HEK293 (cell line): ENCODE measurements around the gene PCDHA10.

Experiments used
- CTCF ChIA-PET: fragments of 350-600 bp; formaldehyde crosslinking; extraction: SDS; loops from one replicate; lab custom pipeline; 2021; ENCODE audit warnings: antibody characterized with exemption; lab: Yijun Ruan, JAX
- POLR2A ChIA-PET: fragments of 300-600 bp; formaldehyde crosslinking; extraction: SDS; loops from one replicate; lab custom pipeline; 2020; ENCODE audit warnings: antibody characterized with exemption, inconsistent platforms; lab: Yijun Ruan, JAX
- H3K27ac ChIP-seq: fragments of 200-500 bp; sonication (Bioruptor generic); 2 replicates; pipeline ENCODE4 v1.5.1; 2014; ENCODE audit warnings: low read depth, low read length, control low read depth, inconsistent platforms; ENCODE audit errors: extremely low read depth
- H3K36me3 ChIP-seq, 2 experiments: fragments of 200-500 bp in 1 of 2; sonication (Bioruptor generic) in 1 of 2; 1 replicate in 1 of 2; 2 replicates in 1 of 2; pipeline ENCODE4 v1.5.1; 2014 to 2017; ENCODE audit warnings: inconsistent platforms in 2 of 2, low read length in 2 of 2; ENCODE audit not compliant: control insufficient read depth in 2 of 2, insufficient read depth in 1 of 2
- H3K4me1 ChIP-seq: fragments of 200-500 bp; sonication (Bioruptor generic); 2 replicates; pipeline ENCODE4 v1.5.1; 2014; ENCODE audit warnings: mild to moderate bottlenecking, low read length, inconsistent platforms; ENCODE audit not compliant: control insufficient read depth, insufficient read depth
- H3K4me3 ChIP-seq: 2 replicates; pipeline ENCODE4 v1.5.1; 2011; ENCODE audit warnings: low read depth, mild to moderate bottlenecking, control low read depth, low read length, moderate library complexity
- H3K9me3 ChIP-seq: fragments of 200-500 bp; sonication (Bioruptor generic); 2 replicates; pipeline ENCODE4 v1.5.1; 2014; ENCODE audit warnings: low read depth, low read length, inconsistent platforms; ENCODE audit not compliant: control insufficient read depth, insufficient read depth
- HOXC10 ChIP-seq: sonication (generic); formaldehyde crosslinking; IDR thresholded peaks from 2 replicates; pipeline ENCODE4 v1.8.1; 2023; ENCODE audit warnings: mild to moderate bottlenecking, missing genetic modification reagents
- KLF16 ChIP-seq: fragments of 450-650 bp; formaldehyde crosslinking; IDR thresholded peaks from 2 replicates; pipeline ENCODE4 v1.5.1; 2017; ENCODE audit warnings: missing biosample characterization, missing genetic modification characterization
- PRDM2 ChIP-seq: fragments of 450-650 bp; formaldehyde crosslinking; IDR thresholded peaks from 2 replicates; pipeline ENCODE4 v1.5.1; 2016; ENCODE audit warnings: missing biosample characterization, missing genetic modification characterization, borderline replicate concordance
- SETDB1 ChIP-seq: IDR thresholded peaks from one replicate; pipeline ENCODE4 v1.6.1; 2017; ENCODE audit warnings: mild to moderate bottlenecking, low read length, moderate library complexity, mixed read lengths; ENCODE audit not compliant: insufficient read length
- SP2 ChIP-seq: fragments of 450-650 bp; formaldehyde crosslinking; IDR thresholded peaks from 2 replicates; pipeline ENCODE4 v1.5.1; 2016; ENCODE audit warnings: missing biosample characterization, missing genetic modification characterization
- ZNF211 ChIP-seq: fragments of 450-650 bp; formaldehyde crosslinking; IDR thresholded peaks from 2 replicates; pipeline ENCODE4 v1.5.1; 2016; ENCODE audit warnings: low read depth, missing biosample characterization, missing genetic modification characterization
- ZNF341 ChIP-seq: fragments of 450-650 bp; formaldehyde crosslinking; IDR thresholded peaks from 2 replicates; pipeline ENCODE4; 2016; ENCODE audit warnings: low read depth, missing biosample characterization, missing genetic modification characterization
- ZNF416 ChIP-seq: fragments of 450-650 bp; formaldehyde crosslinking; IDR thresholded peaks from 2 replicates; pipeline ENCODE4 v1.5.1; 2016; ENCODE audit warnings: missing biosample characterization, missing genetic modification characterization
- ZNF48 ChIP-seq: fragments of 450-650 bp; formaldehyde crosslinking; IDR thresholded peaks from 2 replicates; pipeline ENCODE4 v1.5.1; 2016; ENCODE audit warnings: missing biosample characterization, missing genetic modification characterization
- ZNF501 ChIP-seq: fragments of 450-650 bp; formaldehyde crosslinking; IDR thresholded peaks from 2 replicates; pipeline ENCODE4 v1.5.1; 2016; ENCODE audit warnings: missing biosample characterization, missing genetic modification characterization
- ZNF529 ChIP-seq: fragments of 450-650 bp; formaldehyde crosslinking; IDR thresholded peaks from 2 replicates; pipeline ENCODE4 v1.5.1; 2017; ENCODE audit warnings: missing genetic modification characterization, missing biosample characterization; ENCODE audit not compliant: insufficient replicate concordance
- ZNF549 ChIP-seq: fragments of 450-650 bp; IDR thresholded peaks from 2 replicates; pipeline ENCODE4 v1.5.1; 2018; ENCODE audit warnings: missing biosample characterization, missing genetic modification characterization, mild to moderate bottlenecking, inconsistent platforms, moderate library complexity
- ZNF555 ChIP-seq: fragments of 450-650 bp; formaldehyde crosslinking; conservative IDR thresholded peaks from 2 replicates; pipeline ENCODE4 v1.5.1; 2017; ENCODE audit warnings: missing biosample characterization, mild to moderate bottlenecking, missing genetic modification characterization, inconsistent platforms
- ZNF561 ChIP-seq: fragments of 450-650 bp; IDR thresholded peaks from 2 replicates; pipeline ENCODE4 v1.5.1; 2018; ENCODE audit warnings: missing biosample characterization, missing genetic modification characterization, borderline replicate concordance
- ZNF707 ChIP-seq: fragments of 450-650 bp; formaldehyde crosslinking; IDR thresholded peaks from 2 replicates; pipeline ENCODE4 v1.5.1; 2016; ENCODE audit warnings: missing biosample characterization, missing genetic modification characterization
- ZNF785 ChIP-seq: fragments of 450-650 bp; formaldehyde crosslinking; IDR thresholded peaks from 2 replicates; pipeline ENCODE4 v1.5.1; 2016; ENCODE audit warnings: missing biosample characterization, missing genetic modification characterization

PCDHA10 gene

GRCh38 chr5:140883927-140884697 lies 28.4 kb downstream of the PCDHA10 start:
- ChIA-PET CTCF (interaction anchor here (0.6 to 1.5 kb wide), 2 partner anchors 157 to 526 kb away, joined by 3 to 9 read pairs; no protein-coding TSS in a partner anchor), POLR2A (no interaction called here)
- no peaks in the 10 kb centered on the region for H3K36me3 ChIP-seq
- no peak overlapping the region for H3K4me3 ChIP-seq
- H3K9me3 ChIP-seq: no peaks in the 10 kb centered on the region
- H3K27ac ChIP-seq: no peak overlapping the region
- H3K4me1 ChIP-seq: no peaks in the 10 kb centered on the region
- TF ChIP-seq ZNF561 (no peak), ZNF416 (tag by site-specific recombination) (no peak), ZNF341 (tag by site-specific recombination) (no peak), ZNF785 (no peak), SP2 (tag by site-specific recombination) (no peak), HOXC10 (CRISPR knock-in tag) (no peak), ZNF707 (tag by site-specific recombination) (no peak)
- TF ChIP-seq, all 188 proteins: peak for 0

- Histone ChIP-seq H3K27ac (no peak overlapping the region), H3K4me1 (no peaks in the 10 kb centered on the region), H3K9me3 (no peaks in the 10 kb centered on the region), H3K36me3 (no peaks in the 10 kb centered on the region), H3K4me3 (no peak overlapping the region)
- POLR2A ChIA-PET: no interaction called here
- TF ChIP-seq SETDB1 (no peak), PRDM2 (no peak), ZNF48 (tag by site-specific recombination) (no peak), ZNF211 (tag by site-specific recombination) (no peak), ZNF529 (no peak), KLF16 (tag by site-specific recombination) (no peak), ZNF555 (tag by site-specific recombination) (no peak), ZNF549 (tag by site-specific recombination) (no peak), ZNF501 (no peak)
- CTCF ChIA-PET: interaction anchor here (1.9 kb wide), 1 partner anchor 10 kb away, joined by 5 read pairs; the partner anchor contains the start of gene PCDHAC1
These were observed 60.6 kb downstream of the PCDHA10 start for GRCh38 chr5:140916325-140916724.
